NCI-H2107 treated with DMSO at 0.1 percent for 48 hours (cell line): ENCODE data around the gene CATSPERD.

Experiments
- DNase-seq: peaks from one replicate; lab custom pipeline; 2025; ENCODE audit not compliant: unreplicated experiment; lab: John Stamatoyannopoulos, UW

CATSPERD gene

DNA sequence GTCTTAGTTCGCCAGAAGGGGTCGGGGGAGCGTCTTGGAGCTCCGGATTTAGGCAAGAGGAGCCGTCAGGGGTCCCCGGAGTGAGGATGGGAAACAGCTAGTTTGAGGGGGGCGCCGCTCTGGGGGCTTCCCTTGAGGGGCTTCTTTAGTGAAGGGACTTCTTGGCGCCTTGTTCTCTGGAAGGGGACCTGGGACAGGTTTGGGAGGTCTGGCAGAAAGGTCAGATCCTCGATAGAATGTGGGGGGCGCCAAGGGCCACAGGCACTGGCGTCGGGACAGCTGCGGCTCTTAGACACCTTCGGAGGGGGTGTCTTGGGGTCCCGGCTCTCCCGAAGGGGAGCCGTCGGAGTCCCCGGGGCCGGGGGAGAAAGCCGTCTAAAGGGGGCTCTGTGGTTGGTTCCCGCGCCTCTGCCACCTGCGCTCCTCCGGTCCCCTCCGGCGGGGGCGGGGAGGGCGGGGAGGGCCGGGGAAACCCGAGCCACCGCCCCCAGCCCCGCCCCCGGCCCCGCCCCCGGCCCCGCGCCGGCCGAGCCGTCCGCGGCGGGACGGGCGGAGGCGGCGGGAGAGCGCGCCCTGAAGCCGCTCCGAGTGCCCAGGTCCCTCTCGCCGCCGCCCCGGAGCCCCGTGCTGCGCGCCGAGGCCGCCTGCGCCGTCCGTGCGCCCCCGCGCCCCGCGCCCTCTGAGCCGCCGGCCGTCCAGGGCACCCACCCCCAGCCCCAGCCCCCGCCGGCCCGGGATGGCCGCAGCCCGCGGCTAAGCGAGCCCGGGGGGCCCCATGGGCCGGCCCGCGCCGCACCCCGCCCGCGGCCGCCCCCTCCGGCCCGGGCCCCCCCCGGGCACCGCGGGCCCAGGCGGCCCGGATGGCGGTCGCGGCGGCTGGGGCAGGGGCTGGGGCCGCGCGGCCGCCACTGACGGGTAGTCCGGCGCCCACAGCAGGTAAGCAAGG is 84.4 kb downstream of the CATSPERD start, which contains the start of gene NRTN:
Gene NRTN, plus strand, starts transcription at position 552 of the 946 bp plus-strand sequence. CDS start 19,099 bp downstream, outside the sequence.
- no peak for DNase-seq

DNA sequence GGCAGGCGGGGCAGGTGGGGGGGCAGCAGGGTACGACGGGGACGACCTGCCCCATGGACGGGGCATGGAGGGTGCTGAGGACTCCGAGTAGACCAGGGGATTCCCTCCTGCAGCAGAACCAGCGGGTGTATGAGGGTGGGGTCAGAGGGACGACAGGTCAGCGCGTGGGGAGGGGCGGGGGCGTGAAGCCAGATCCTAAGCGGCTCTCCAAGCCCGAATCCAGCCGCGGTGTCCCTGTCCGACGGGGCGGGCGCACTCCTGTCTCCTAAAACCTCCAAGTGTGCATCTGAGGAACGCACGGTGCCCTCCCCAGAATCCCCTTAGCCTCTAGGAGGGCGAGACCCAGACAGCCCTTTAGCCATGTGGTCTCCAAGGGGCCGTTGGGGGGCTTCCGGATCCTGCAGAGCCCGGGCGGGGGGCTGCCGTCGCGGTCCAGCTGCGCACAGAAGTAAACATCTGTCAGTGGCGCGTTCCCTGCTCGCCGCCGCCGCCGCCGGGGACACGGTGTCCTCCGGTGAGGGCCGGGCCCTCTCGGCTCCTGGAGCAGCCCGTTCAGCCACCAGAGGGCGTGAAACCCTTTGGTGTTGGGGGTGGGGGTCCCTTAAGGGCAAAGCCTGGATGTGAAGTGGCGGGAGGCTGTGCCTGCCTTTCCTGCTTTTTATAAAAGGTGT is 85.2 kb downstream of the CATSPERD start:
- DNase-seq, result peak; percentile 17

DNA sequence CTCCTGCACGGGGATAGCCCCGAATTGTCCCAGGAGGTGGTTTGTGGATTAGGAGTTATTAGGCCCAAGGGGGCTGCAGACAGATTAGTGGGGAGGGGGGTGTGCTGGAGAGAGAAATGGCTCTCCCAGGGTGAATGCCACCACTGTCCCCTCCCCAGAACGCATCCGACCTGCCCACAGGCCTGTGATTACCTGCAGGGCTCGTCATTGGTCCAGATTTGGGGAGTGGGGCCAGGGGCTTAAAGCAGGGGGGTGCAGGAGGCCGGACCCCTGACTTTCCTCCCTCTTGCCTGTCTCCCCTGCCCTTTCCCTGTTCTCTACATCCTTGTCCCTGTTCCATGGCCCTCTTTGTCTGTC is 85.7 kb downstream of the CATSPERD start:
- DNase-seq, result no peak

DNA sequence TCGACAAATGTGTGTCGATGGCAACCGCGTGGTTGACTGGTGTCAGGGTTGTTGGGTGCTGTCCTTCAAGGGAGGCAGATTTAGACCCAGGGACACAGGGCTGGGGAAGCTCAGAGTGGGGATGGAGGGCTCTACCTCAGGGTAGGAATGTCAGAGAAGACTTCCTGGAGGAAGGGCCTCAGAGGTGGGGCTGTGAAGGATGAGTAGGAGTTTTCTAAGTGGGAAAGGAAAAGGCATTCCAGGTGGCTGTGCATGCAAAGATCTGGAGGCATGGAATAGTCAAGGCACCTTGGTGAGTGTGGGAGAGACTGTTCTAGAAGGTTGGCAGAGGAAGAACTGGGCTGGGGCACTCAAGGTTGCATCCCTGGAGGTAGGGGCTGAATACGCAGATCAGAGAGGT is 86.5 kb downstream of the CATSPERD start:
- no peak for DNase-seq

DNA sequence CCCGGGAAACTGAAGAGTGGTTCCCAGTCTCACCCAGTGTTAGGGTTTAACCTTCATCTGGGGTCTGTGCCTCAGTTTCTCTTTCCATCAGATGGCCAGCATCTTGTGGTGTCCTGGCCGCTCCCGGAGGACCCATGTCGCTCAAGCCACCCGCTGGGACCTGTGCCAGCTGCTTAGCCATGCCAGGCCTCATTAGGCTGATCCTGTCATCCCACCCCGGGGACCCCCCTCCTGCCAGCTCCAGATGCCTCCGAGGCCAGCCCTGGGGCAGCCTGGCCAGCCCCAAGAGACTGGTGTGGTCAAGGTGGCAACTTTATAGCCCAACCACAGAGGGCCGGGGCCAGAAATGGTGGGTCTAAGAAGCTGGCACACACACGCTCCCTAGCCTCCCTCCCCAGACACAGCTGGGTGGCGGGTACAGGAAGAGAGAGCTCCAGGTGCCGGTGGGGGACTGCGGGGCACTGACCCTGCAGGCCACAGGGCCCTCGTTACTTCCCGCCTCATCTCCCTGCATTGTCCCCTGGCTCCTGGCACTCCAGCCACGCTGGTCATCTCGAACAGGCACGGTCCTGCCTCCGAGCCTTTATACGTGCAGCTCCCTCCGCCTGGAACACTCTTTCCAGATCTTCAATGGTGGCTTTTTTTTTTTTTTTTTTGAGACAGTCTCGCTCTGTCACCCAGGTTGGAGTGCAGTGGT is 87.8 kb downstream of the CATSPERD start:
- DNase-seq, result no peak

DNA sequence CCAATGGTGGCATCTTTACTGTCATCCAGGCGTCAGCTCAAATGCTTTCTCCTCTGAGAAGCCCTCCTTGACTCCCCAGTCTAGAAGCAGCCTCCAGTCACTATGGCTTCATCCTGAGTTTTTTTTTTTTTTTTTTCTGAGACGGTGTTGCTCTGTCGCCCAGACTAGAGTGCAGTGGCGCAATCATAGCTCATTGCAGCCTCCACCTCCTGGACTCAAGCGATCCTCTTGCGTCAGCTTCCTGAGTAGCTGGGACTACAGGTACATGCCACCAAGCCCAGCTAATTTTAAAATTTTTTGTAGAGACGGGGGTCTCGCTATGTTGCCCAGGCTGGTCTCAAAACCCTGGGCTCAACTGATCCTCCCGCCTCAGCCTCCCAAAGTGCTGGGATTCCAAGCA is 88.6 kb downstream of the CATSPERD start:
- no peak for DNase-seq

DNA sequence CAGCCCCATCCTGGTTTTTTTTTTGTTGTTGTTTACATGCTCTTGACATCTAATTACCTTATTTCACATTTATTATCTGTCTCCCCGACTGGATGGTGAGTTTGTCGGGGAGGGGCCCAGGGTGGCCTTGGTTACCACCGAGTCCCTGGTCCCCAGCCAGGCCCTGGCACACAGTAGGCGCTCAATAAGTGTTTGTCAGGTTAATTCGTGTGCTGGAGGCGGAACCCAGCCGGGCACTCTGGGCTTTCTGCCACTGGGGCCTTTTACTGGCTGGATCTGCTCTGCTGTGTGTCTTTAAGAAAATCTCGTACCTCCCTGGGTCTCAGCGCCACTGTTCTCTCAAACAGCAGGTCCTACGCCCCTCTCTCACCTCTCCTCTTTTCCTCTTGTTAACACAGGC is 89.0 kb downstream of the CATSPERD start:
- DNase-seq, result no peak

DNA sequence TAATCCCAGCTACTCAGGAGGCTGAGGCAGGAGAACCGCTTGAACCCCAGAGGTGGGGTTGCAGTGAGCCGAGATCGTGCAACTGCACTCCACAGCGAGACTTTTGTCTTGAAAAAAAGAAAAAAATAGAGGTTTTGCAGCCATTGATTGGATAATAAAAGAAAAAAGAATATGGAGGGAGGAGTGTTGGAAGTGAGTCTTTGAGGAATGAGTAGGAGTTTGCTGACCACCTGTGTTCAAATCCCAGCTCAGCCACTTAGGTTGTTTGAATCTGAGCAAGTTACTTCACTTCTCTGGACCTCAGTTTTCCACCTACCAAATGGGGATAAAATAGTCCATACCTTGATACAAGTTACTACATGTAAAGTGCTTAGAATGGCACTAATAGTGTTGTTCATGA is 90.7 kb downstream of the CATSPERD start:
- DNase-seq, result no peak

DNA sequence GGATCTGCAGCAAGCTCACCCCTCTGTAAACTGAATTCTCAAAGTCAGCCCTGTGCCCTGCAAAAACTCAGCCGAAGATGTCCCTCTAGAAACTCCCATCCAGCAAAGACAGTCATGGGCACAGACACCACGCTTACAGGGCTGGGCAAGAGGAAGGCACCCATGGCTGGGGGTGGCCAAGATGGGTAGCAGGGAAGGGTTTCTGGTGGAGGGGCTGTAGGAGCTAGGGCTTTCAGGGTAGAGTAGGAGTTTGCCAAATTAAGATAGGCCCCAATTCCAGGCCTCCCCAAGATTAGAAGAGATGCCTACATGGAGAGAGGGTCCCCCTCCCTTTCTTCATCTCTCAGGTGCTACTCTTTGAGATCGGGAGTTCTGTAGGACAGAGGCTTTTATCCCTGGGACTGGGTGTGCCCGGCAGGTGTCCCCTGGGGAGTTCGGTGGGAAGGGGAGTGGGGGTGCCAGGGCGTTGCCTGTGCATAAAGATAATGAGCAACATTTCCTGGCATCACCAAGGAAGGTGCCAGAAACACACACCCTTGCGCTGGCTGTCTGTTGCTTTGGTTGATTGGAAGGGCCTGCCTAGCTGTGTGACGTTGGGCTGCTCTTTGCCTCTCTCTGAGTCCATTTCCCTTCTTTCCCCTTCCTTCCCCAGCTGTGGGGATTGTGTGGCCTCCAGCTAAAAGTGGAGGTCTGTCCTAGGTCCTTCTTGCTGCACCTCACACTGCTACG is 93.8 kb downstream of the CATSPERD start:
- no peak for DNase-seq

DNA sequence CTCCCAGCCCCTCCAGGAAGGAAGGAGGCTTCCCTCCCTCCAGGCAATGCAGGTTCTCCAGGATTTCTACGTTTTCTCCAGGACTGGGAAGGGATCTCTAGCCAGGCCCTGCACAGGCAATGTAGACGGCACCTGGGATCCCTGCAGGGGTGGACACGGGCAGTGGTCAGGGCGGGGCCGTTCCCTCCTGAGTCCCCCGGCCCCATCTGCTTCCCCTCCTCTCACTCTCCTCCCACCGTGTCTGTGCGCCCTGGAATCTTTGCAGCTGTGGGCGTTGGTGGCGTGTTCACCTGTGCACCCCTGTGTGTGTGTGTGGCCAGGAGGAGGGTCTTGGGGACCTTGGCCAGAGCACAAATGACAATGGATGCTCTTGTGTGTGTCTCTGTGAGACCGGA is 94.4 kb downstream of the CATSPERD start:
- DNase-seq, result no peak

DNA sequence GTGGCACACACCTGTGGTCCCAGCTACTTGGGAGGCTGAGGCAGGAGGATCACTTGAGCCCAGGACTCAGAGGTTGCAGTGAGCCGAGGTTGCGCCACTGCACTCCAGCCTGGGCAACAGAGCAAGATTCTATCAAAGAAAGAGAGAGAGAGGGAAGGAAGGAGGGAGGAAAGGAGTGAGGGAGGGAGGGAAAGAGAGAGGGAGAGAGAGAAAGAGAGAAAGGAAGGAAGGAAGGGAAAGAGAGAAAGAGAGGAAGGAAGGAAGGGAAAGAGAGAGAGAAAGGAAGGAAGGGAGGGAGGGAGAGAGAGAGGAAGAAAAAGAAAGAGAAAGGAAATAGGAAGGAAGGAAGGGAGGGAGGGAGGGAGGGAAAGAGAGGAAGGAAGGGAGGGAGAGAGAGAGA is 96.8 kb downstream of the CATSPERD start:
- DNase-seq, result no peak

DNA sequence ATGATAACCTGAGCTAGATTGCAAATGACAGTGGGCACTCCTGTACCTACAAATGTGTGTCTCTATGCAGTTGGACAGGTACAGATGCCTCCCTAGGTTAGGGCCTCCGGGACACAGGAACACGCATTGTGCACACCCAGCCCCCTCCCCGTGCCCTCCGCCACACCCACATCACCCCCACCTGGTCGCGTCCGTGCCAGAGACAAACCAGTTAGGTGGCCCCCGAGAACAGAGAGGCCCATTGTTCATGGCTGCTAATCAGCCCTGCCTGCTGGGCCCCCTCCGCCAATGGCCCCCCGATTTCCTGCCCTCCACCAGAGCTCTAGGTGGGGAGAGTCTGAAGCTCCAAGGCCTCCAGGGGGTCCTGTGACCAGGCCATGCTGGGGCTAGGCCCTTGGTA is 98.2 kb downstream of the CATSPERD start:
- no peak for DNase-seq

DNA sequence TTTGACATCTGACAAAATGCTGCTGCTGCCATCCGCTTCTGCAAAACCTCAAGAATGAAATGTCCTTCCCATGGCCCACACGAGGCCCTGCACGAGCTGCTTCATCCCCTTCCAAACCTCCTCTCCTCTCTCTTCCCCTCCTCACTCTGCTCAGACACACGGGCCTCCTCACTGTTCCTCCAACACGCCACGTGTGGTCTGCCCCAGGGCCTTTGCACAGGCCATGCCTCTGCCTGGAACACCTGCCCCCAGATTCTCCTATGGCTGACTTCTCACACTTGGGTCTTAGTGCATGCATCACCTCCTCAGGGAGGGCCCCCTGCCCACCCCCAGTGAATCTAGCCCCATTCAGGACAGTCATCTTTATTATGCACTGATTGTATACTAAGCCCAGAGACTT is 100.3 kb downstream of the CATSPERD start:
- DNase-seq, result no peak

DNA sequence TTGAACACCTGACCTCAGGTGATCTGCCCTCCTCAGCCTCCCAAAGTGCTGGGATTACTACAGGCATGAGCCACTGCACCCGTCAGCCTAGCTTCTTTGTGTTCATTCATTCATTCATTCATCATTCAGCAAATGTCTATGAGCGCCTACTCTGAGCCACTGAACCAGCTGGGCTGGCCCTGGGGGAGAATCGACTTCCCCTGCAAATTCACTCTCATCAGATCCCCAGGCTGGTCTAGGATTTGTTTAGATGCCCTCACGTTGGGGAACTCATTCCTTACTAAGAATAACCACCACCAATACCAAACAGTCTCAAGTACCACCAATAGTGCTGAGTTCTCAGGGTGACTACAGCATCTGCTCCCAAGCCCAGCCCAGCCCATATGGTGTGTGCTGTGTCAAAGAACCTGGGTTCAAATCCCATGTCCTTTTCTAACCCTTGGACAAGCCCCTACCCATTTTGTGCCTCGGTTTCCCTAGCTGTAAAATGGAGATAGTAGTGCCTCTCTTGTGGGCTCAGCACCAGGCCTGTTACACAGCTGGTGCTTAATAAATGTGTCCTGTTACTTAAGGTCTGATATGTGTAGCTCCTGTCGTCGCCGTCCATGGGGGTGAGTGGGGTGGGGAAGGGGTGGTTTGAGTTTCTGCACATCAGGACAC is 101.2 kb downstream of the CATSPERD start:
- DNase-seq, result no peak

DNA sequence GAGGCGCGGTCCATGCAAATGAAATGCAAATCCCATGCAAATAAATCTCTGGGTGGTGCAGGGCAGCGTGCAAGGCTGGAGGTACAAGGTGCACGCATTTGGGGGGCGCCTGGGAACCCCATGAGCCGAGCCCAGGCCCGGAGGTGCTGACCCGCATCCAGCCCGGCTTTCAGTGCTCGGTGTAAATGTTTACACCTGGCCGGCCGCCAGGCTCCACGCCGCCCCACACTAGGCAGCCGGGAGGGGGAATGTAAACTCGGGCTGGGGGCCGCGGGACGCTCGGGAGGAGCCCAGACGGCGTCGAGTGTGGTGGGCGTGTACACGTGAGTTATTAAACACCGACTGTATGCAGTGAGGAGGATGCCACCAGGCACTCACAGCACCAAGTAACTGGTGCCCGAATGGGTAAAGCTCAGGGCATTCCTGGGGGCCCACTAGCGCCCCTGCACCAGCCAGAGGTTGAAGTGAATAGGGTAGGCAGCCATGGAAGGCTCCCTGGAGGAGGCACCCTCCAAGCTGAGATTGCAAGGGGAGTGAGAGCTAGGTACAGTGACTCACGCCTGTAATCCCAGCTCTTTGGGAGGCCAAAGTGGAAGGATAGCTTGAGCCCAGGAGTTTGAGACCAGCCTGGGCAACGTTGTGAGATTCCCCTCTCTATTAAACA is 101.9 kb downstream of the CATSPERD start:
- no peak for DNase-seq

DNA sequence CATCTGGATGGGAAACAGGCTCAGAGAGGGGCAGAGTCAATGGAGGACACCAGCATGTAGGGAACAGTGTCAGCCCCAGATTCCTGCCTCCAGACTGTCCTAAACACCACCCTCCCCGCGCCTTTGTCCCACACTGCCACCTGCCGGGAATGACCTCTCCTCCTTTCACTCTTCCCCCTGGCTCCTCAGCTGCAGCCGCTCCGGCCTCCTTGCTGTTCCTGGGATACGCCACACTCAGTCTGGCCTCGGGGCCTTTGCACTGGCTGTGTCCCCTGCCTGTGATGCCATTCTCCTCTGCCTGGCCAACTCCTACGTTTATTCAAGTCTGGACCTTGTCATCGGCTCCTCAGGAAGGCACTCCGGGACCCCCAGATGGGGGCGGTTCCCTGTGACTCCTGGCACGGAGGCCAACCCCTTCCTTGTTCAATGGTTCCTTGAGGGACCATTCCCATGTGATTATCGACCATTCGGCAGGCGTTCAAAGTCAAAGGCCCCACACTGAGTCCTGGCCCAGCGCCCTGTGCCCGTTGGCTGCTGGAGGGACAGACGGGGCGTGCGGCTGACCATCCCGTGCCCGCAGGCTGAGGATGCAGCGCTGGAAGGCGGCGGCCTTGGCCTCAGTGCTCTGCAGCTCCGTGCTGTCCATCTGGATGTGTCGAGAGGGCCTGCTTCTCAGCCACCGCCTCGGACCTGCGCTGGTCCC is 103.3 kb downstream of the CATSPERD start:
- no peak for DNase-seq

DNA sequence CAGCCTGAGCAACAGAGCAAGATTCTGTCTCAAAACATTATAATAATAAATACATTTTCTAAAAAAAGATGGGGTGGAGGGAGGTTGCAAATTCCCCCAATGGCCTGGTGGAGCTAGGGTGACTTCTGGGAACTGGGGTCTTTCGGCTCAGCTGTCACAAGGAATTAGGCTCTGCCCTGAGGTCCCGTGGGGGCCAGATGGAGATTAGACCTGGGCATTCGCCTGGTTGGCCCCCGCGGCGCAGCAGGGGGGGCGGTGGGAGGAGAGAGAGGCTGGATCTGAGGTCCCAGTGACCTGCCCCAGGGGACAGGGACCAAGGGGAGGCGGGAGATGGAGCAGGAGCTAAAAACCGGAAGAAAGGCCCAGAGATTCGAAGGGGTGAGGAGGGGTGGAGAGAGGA is 104.3 kb downstream of the CATSPERD start:
- no peak for DNase-seq

DNA sequence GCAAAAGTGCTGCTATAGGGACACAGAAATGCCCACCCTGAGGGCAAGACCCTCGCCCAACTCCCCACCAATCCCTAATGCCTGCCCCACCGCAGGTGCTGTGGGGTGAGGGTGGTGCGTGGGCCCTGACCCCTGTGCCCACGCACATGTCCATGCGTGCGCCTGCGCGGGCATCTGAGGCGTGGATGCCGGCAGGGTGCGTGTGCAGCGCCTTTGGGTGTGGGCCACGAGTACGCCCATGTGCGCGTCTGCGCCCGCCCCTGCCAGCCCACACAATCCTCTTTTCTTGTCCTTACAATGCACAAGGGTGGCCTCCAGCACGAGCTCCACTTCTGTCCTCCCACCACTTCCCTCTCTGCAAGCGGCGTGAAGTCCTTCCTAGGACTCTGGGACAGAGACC is 104.7 kb downstream of the CATSPERD start:
- no peak for DNase-seq

DNA sequence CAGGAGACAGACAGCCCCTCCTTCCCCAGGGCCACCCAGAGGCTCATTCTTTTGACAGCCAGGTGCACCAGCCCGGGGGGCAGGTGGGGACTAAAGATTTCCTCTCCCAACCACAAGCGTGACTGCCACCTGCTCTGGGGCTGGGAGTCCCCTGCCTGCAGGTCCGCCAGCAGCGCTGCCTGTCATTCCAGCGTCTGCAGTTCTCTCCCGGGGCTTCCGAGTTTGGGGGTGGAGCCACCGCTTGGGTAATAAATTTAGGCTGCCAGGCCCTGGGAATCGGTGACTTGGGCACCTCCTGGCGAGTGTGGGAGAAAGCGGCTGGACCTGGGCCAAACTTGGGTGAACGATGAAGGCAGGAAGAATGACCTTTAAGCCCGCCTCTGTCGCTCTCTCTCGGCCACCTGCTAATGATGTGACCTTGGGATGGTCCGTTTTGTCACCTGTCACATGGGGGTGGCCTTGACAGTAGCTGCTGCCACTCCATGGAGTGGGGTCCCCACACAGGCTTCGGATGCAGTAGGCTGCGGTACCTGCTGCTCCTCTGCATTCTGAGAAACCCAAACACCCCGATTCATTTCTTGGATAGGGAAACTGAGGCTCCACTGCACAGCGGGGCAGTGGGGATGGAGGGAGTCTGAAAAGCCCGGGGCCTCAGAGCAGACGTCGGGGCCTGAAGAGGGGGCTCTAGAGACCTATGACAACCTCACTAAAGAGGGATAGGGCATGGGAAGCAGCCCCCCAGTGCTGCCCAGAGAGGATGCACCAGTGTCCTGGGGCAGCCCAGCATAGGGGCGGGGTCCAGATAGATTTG is 106.3 kb downstream of the CATSPERD start:
- peak; percentile 97 for DNase-seq
